ENCODE measurements around the gene LYL1. TPM values are rescaled to one million over a fixed set of nuclear protein-coding genes. Genes with fewer than 3 reads are reported as not detected.

The LYL1 gene
- total and polyA plus RNA-seq, 4 donors, result 0.35 to 69.7 (median 2.3) TPM

GRCh38 chr19:13112555-13112954 is 9.9 kb upstream of the LYL1 start:
- H3K27me3 ChIP-seq (ENCODE audit: control insufficient read depth in 4 of 4, insufficient read depth in 4 of 4, low read length in 3 of 4), result no peaks in the 10 kb centered on the region
- H3K36me3 ChIP-seq (ENCODE audit: control insufficient read depth in 4 of 4, insufficient read depth in 3 of 4, low read depth in 1 of 4, low read length in 3 of 4), result peaks cover 0 to 15% (median 3%) of the 10 kb centered on the region in 4 donors
- H3K4me1 ChIP-seq (ENCODE audit: control insufficient read depth in 4 of 4, insufficient read depth in 4 of 4, low read length in 3 of 4), result peaks cover 2 to 21% (median 17%) of the 10 kb centered on the region in 4 donors
- TF ChIP-seq, protein P1, sequence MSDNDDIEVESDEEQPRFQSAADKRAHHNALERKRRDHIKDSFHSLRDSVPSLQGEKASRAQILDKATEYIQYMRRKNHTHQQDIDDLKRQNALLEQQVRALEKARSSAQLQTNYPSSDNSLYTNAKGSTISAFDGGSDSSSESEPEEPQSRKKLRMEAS (IDR thresholded peaks at IDR 0.05), result no peak
- TF ChIP-seq GABPA (IDR thresholded peaks at IDR 0.05 in 1 of 2, conservative IDR thresholded peaks at IDR 0.05 in 1 of 2) (no peak), FOXA2 (IDR thresholded peaks at IDR 0.05) (no peak), EGR1 (IDR thresholded peaks at IDR 0.05; ENCODE audit: low read depth in 2 of 2) (no peak), CTCF (IDR thresholded peaks at IDR 0.05; ENCODE audit: low read depth, low read length, missing input control) (no peak), SP1 (IDR thresholded peaks at IDR 0.05) (no peak), HNF4A (conservative IDR thresholded peaks at IDR 0.05) (no peak), RAD21 (IDR thresholded peaks at IDR 0.05) (no peak), FOXA1 (IDR thresholded peaks at IDR 0.05) (no peak), NR2F2 (IDR thresholded peaks at IDR 0.05) (no peak), HNF4G (IDR thresholded peaks at IDR 0.05) (no peak), YY1 (IDR thresholded peaks at IDR 0.05) (no peak), JUND (IDR thresholded peaks at IDR 0.05) (no peak), RXRA (IDR thresholded peaks at IDR 0.05) (no peak), TAF1 (conservative IDR thresholded peaks at IDR 0.05) (no peak)
- TF ChIP-seq, protein P2, sequence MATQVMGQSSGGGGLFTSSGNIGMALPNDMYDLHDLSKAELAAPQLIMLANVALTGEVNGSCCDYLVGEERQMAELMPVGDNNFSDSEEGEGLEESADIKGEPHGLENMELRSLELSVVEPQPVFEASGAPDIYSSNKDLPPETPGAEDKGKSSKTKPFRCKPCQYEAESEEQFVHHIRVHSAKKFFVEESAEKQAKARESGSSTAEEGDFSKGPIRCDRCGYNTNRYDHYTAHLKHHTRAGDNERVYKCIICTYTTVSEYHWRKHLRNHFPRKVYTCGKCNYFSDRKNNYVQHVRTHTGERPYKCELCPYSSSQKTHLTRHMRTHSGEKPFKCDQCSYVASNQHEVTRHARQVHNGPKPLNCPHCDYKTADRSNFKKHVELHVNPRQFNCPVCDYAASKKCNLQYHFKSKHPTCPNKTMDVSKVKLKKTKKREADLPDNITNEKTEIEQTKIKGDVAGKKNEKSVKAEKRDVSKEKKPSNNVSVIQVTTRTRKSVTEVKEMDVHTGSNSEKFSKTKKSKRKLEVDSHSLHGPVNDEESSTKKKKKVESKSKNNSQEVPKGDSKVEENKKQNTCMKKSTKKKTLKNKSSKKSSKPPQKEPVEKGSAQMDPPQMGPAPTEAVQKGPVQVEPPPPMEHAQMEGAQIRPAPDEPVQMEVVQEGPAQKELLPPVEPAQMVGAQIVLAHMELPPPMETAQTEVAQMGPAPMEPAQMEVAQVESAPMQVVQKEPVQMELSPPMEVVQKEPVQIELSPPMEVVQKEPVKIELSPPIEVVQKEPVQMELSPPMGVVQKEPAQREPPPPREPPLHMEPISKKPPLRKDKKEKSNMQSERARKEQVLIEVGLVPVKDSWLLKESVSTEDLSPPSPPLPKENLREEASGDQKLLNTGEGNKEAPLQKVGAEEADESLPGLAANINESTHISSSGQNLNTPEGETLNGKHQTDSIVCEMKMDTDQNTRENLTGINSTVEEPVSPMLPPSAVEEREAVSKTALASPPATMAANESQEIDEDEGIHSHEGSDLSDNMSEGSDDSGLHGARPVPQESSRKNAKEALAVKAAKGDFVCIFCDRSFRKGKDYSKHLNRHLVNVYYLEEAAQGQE (IDR thresholded peaks at IDR 0.05), result no peak
- TF ChIP-seq, protein P3, sequence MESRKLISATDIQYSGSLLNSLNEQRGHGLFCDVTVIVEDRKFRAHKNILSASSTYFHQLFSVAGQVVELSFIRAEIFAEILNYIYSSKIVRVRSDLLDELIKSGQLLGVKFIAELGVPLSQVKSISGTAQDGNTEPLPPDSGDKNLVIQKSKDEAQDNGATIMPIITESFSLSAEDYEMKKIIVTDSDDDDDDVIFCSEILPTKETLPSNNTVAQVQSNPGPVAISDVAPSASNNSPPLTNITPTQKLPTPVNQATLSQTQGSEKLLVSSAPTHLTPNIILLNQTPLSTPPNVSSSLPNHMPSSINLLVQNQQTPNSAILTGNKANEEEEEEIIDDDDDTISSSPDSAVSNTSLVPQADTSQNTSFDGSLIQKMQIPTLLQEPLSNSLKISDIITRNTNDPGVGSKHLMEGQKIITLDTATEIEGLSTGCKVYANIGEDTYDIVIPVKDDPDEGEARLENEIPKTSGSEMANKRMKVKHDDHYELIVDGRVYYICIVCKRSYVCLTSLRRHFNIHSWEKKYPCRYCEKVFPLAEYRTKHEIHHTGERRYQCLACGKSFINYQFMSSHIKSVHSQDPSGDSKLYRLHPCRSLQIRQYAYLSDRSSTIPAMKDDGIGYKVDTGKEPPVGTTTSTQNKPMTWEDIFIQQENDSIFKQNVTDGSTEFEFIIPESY (IDR thresholded peaks at IDR 0.05), result no peak
- TF ChIP-seq, protein P4, sequence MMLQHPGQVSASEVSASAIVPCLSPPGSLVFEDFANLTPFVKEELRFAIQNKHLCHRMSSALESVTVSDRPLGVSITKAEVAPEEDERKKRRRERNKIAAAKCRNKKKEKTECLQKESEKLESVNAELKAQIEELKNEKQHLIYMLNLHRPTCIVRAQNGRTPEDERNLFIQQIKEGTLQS (IDR thresholded peaks at IDR 0.05), result no peak
- no peak for DNase-seq (ENCODE audit: low spot score)
- no peak overlapping the region for H3K27ac ChIP-seq (ENCODE audit: low read depth in 1 of 2, low read length in 2 of 2)
- 96% methylated on average over 10 of the region's 10 CpGs for WGBS
- no peak overlapping the region for H3K9ac ChIP-seq (ENCODE audit: low read depth in 1 of 2, low read length in 2 of 2)
- H3K9me3 ChIP-seq (ENCODE audit: control insufficient read depth in 4 of 4, low read length in 3 of 4), result no peaks in the 10 kb centered on the region
- no peak overlapping the region for H3K4me3 ChIP-seq (ENCODE audit: low read depth in 1 of 3, low read length in 3 of 3)
